Subcutaneous adipose tissue (tissue), 4 donors: Measurements from ENCODE around the gene SEC22A. TPM values are rescaled to one million over a fixed set of nuclear protein-coding genes. Genes with fewer than 3 reads are reported as not detected.

ENCODE experiments used
- CTCF ChIP-seq: fragments of 450-650 bp; IDR thresholded peaks from one replicate; pipeline ENCODE4 v1.5.1; 2016; ENCODE audit warnings: low read depth, mild to moderate bottlenecking, control low read depth, antibody characterized with exemption, moderate library complexity
- total RNA-seq, 4 donors: library from RNA; depleted of rRNA; stranded (reverse); fragments of >200 nt; gene quantifications; one replicate each; pipeline ENCODE4 v1.1.0, GENCODE V29; 2016

The SEC22A gene
- total RNA-seq, 4 donors from 2014 or later, result 11.3 to 28.7 (median 22.0) TPM

GRCh38 chr3:123303976-123304560 is 102.3 kb downstream of the SEC22A start:
- no peak for TF ChIP-seq CTCF

DNA sequence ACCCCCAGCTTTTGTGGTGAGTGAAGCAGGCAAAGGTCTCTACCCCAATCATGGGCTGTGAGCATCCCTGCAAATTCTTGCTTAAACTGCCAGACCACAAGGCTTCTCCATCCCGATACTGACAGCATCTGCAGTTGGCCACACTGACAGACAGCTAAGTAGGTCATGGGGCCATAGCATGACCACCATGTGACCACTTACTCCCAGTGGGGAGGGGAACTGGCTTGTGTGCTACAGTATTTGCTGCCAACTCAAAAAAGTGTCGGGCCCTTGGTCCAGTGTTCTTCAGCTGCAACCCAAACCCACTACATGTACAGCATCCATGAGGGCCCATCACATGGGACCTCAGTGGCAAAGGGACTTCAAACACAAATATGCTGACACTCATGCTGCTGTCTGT is 103.4 kb downstream of the SEC22A start:
- TF ChIP-seq CTCF, result no peak

DNA sequence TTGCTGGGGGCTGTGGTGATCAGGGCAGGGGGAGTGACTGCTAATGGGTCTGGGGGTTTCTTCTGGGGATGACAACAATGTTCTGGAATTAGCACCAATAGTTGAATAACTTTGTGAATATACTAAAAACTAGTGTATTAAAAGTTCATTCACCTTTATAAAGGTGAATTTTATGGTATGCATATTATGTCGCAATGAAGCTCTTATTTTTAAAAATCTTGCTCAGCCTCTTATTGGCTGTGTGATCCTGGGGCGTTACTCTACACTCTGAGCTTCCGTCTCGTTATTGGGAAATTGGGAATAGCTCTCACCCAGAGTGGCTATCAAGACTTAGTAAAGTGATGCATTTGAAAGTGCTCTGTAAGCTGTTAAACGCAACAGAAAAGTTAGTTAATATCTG is 105.3 kb downstream of the SEC22A start:
- TF ChIP-seq CTCF, result no peak

- TF ChIP-seq CTCF, result no peak
Observed at GRCh38 chr3:123310186-123310585, 108.4 kb downstream of the SEC22A start.

DNA sequence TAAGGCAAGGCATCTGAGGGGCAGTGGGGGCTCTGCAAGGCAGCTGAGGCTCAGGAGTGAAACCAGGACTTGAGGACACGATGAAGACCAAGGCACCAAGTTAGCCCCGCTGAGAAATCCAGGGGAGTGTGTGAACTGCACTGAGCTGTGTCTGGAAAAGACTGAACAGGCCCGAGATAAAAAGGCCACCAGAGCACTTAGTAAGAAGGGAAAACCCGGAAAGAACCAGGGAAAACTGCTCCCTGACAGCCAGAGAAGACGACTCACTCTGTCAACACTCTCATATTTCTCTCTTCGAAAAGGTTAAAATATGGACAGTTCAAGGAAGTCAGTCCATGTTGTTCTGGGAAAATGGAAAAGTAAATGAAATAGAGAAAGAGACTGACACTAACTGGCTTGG is 109.0 kb downstream of the SEC22A start:
- no peak for TF ChIP-seq CTCF

- TF ChIP-seq CTCF, result no peak
Observed at GRCh38 chr3:123311201-123311600, 109.5 kb downstream of the SEC22A start.

- TF ChIP-seq CTCF, result no peak
Observed at GRCh38 chr3:123312331-123313265, 110.9 kb downstream of the SEC22A start.
